Measurements from ENCODE around the gene SIRT6. TPM values are rescaled to one million over a fixed set of nuclear protein-coding genes. Genes with fewer than 3 reads are reported as not detected.
"Not testable (repeated sequence)": the region's sequence is repeated elsewhere in the genome, so short reads cannot be mapped to it uniquely, and the experiment has no call there.

SIRT6 gene
- total and polyA plus RNA-seq, 2 donors (not counting 1 experiment from before 2014, with no cell fraction given) = 27.8 to 82.2 TPM

DNA sequence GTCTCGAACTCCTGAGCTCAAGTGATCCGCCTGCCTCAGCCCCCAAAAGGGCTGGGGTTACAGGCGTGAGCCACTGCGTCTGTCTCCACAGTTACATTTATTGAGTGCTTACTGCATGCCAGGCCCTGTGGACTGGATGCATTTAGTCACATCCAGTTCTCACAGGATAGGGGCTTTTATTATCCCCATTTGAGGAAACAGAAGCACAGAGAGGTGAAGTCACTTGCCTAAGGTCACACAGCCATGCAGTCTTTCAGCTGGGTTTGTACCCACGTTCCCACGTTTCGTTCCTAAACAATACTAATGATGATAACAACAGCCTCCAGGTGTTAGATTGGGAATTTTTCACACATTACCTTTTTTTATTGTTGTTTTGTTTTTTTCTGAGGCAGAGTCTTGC is 37.8 kb upstream of the SIRT6 start:
- Mint-ChIP-seq H3K9me3 (ENCODE audit: insufficient read depth) (no peaks in the 10 kb centered on the region), H3K27me3 (no peaks in the 10 kb centered on the region), H3K27ac (no peak overlapping the region), H3K4me3 (no peak overlapping the region), H3K4me1 (no peaks in the 10 kb centered on the region)
- Histone ChIP-seq H3K4me3 (ENCODE audit: control extremely low read depth in 1 of 5, extremely low read depth in 1 of 5, insufficient read depth in 1 of 5, low read depth in 2 of 5, low read length in 4 of 5) (no peak overlapping the region), H3K36me3 (replicated peaks in 1 of 2; ENCODE audit: control extremely low read depth in 1 of 2, control insufficient read depth in 1 of 2, extremely low read depth in 1 of 2, insufficient read depth in 2 of 2, low read length in 1 of 2) (no peaks in the 10 kb centered on the region), H3K4me2 (replicated peaks; ENCODE audit: low read depth, low read length, poor library complexity, severe bottlenecking) (no peak overlapping the region), H3K9ac (ENCODE audit: low read length) (no peak overlapping the region), H2AFZ (ENCODE audit: insufficient read depth, low read depth, low read length, poor library complexity, severe bottlenecking) (no peak overlapping the region), H4K20me1 (ENCODE audit: control insufficient read depth, insufficient read depth, low read length, poor library complexity, severe bottlenecking) (no peaks in the 10 kb centered on the region), H3K9me3 (ENCODE audit: control extremely low read depth in 1 of 3, control insufficient read depth in 2 of 3, insufficient read depth in 1 of 3, low read length in 2 of 3) (peaks cover 0 to 15% (median 3%) of the 10 kb centered on the region in 3 donors), H3K27ac (ENCODE audit: low read length in 2 of 2) (no peak overlapping the region), H3K27me3 (replicated peaks in 1 of 4; ENCODE audit: control extremely low read depth in 1 of 4, control insufficient read depth in 3 of 4, insufficient read depth in 4 of 4, low read length in 3 of 4) (no peaks in the 10 kb centered on the region), H3K4me1 (ENCODE audit: control insufficient read depth in 2 of 2, insufficient read depth in 2 of 2, low read length in 2 of 2) (peaks cover 0 to 8% of the 10 kb centered on the region in 2 donors), H3K79me2 (ENCODE audit: control insufficient read depth, insufficient read depth, low read length) (no peaks in the 10 kb centered on the region)
- intact Hi-C loops (cut with micrococcal nuclease) = no loop called here
- ATAC-seq (ENCODE audit: low read depth) = no peak
- no peak for DNase-seq
- ChIA-PET CTCF (no interaction called here), POLR2A (no interaction called here)
- 95% methylated on average over 4 of the region's 7 CpGs for WGBS (ENCODE audit: insufficient coverage)
- TF ChIP-seq, protein P1, sequence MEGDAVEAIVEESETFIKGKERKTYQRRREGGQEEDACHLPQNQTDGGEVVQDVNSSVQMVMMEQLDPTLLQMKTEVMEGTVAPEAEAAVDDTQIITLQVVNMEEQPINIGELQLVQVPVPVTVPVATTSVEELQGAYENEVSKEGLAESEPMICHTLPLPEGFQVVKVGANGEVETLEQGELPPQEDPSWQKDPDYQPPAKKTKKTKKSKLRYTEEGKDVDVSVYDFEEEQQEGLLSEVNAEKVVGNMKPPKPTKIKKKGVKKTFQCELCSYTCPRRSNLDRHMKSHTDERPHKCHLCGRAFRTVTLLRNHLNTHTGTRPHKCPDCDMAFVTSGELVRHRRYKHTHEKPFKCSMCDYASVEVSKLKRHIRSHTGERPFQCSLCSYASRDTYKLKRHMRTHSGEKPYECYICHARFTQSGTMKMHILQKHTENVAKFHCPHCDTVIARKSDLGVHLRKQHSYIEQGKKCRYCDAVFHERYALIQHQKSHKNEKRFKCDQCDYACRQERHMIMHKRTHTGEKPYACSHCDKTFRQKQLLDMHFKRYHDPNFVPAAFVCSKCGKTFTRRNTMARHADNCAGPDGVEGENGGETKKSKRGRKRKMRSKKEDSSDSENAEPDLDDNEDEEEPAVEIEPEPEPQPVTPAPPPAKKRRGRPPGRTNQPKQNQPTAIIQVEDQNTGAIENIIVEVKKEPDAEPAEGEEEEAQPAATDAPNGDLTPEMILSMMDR (IDR thresholded peaks at IDR 0.05) = no peak
- TF ChIP-seq EZH2 (IDR thresholded peaks at IDR 0.05; ENCODE audit: borderline replicate concordance, insufficient read depth, low read depth, low read length, poor library complexity, severe bottlenecking) = no peak

DNA sequence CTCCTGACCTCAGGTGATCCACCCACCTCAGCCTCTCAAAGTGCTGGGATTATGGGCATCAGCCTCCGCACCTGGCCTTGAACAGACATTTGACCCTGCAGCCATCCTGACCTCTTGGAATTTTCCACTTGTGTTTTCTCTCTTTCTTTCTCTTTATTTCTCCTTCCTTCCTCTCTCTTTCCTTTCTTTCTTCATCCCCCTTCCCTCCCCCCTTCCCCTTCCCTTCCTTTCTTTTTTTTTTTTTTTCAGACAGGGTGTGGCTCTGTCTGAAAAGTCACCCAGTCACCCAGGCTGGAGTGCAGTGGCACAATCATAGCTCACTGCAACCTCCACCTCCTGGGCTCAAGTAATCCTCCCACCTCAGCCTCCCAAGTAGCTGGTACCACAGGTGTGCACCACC is 36.2 kb upstream of the SIRT6 start:
- H3K9me3 ChIP-seq (ENCODE audit: control extremely low read depth in 1 of 3, control insufficient read depth in 2 of 3, insufficient read depth in 1 of 3, low read length in 2 of 3) = peaks cover 0 to 15% (median 3%) of the 10 kb centered on the region in 3 donors
- H3K36me3 ChIP-seq (replicated peaks in 1 of 2; ENCODE audit: control extremely low read depth in 1 of 2, control insufficient read depth in 1 of 2, extremely low read depth in 1 of 2, insufficient read depth in 2 of 2, low read length in 1 of 2); H4K20me1 ChIP-seq (ENCODE audit: control insufficient read depth, insufficient read depth, low read length, poor library complexity, severe bottlenecking); H3K27me3 Mint-ChIP-seq; CTCF ChIA-PET; H3K9ac ChIP-seq (ENCODE audit: low read length); H3K27ac Mint-ChIP-seq; intact Hi-C loops (cut with micrococcal nuclease); H3K4me3 ChIP-seq (ENCODE audit: control extremely low read depth in 1 of 5, extremely low read depth in 1 of 5, insufficient read depth in 1 of 5, low read depth in 2 of 5, low read length in 4 of 5); H3K79me2 ChIP-seq (ENCODE audit: control insufficient read depth, insufficient read depth, low read length); H3K27me3 ChIP-seq (replicated peaks in 1 of 4; ENCODE audit: control extremely low read depth in 1 of 4, control insufficient read depth in 3 of 4, insufficient read depth in 4 of 4, low read length in 3 of 4); H2AFZ ChIP-seq (ENCODE audit: insufficient read depth, low read depth, low read length, poor library complexity, severe bottlenecking); POLR2A ChIA-PET; H3K4me2 ChIP-seq (replicated peaks; ENCODE audit: low read depth, low read length, poor library complexity, severe bottlenecking); ATAC-seq (ENCODE audit: low read depth); H3K27ac ChIP-seq (ENCODE audit: low read length in 2 of 2); H3K4me3 Mint-ChIP-seq; DNase-seq; H3K4me1 Mint-ChIP-seq; H3K9me3 Mint-ChIP-seq (ENCODE audit: insufficient read depth): not testable (repeated sequence)
- H3K4me1 ChIP-seq (ENCODE audit: control insufficient read depth in 2 of 2, insufficient read depth in 2 of 2, low read length in 2 of 2) = peaks cover 0 to 21% of the 10 kb centered on the region in 2 donors
- 90% methylated on average over 1 of the region's 1 CpG for WGBS (ENCODE audit: insufficient coverage)
